ENCODE results near the gene PKIG.

- TF ChIP-seq CTCF (IDR thresholded peaks at IDR 0.05 in 2 of 3, conservative IDR thresholded peaks at IDR 0.05 in 1 of 3; ENCODE audit: borderline replicate concordance in 1 of 3, insufficient read depth in 1 of 3, low read depth in 2 of 3, low read length in 2 of 3) (no peak), POLR2A (IDR thresholded peaks at IDR 0.05; ENCODE audit: borderline replicate concordance, extremely low read depth, insufficient read depth, insufficient read length) (no peak), POLR2AphosphoS5 (IDR thresholded peaks at IDR 0.05; ENCODE audit: low read depth, low read length) (no peak), ZFX (IDR thresholded peaks at IDR 0.05) (no peak), MAX (IDR thresholded peaks at IDR 0.05) (no peak), REST (IDR thresholded peaks at IDR 0.05; ENCODE audit: low read depth) (no peak)
Measured at GRCh38 chr20:44566811-44567210, 15.6 kb upstream of the PKIG start.
